Skin of body (tissue), 2 donors: ENCODE results near the gene B3GNT7. TPM values are rescaled to one million over a fixed set of nuclear protein-coding genes. Genes with fewer than 3 reads are reported as not detected.
"Not testable (repeated sequence)": the region's sequence is repeated elsewhere in the genome, so short reads cannot be mapped to it uniquely, and the experiment has no call there.

Experiments used
- DNase-seq: peaks from one replicate; lab custom pipeline; 2025; lab: John Stamatoyannopoulos, UW
- total RNA-seq: library from RNA; depleted of rRNA; stranded (reverse); fragments of >200 nt; gene quantifications from one replicate; pipeline ENCODE4 v1.2.3, GENCODE V29; 2014

The B3GNT7 gene
- total RNA-seq, 1 donor from 2014 or later, result 1.4 TPM

DNA sequence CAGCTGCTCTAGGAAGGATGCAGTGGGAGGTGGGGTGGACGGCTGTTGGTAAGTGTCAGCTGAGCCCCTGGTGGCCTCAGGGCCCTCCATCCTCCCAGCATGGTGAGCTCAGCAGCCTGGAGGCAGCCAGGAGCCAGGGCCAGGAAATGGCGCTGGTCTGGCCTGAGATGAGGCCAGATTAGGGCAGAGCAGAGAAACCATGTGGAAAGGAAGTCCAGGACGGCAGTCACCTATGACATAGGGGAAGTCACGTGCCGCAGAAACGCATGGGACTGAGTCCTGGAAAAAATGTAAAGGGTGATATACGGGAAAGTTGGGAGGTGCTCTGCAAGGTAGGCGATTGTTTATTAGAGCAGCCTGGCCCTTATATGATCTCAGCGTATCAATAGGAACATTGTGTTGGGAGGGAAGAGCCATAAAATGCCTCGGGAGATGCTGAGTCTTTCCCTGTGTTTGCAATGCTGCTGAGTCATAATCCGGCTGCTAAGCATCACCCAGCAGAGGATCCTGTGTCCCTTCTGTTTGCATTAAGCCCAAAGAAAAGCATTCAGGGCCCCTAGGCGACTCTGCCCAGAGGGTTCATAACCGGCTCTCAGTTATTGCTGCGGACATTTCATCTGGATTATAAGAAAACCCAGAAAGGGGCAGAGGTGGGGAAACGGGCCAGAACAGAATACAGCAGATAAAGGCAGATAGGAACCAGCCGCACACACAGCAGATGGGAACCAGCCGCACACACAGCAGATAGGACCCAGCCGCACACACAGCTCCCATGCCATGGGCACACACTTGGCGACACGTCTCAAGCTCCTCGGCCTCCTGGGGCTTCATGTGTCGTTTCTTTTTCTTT lies 30.3 kb upstream of the B3GNT7 start:
- DNase-seq, result peak; percentile 62

DNA sequence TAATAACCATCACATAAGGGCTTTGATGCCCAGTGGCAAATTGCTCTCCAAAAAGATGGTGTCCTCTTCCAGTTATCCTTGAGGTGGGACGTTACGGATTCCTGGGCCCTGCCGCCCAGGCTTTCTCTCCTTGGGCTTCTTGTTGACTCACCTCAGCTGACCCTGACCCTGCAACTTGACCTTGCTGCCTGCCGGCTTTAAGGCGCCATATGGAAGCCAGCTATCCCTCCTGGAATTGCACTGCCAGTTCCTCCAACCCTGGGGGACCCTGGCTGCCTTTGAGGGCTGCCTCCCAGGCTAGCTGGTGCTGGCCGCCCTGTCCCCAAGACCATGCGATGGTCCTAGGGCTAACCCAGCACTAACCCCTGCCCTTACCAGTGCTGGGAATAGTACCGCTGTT lies 28.3 kb upstream of the B3GNT7 start:
- DNase-seq, result no peak

DNA sequence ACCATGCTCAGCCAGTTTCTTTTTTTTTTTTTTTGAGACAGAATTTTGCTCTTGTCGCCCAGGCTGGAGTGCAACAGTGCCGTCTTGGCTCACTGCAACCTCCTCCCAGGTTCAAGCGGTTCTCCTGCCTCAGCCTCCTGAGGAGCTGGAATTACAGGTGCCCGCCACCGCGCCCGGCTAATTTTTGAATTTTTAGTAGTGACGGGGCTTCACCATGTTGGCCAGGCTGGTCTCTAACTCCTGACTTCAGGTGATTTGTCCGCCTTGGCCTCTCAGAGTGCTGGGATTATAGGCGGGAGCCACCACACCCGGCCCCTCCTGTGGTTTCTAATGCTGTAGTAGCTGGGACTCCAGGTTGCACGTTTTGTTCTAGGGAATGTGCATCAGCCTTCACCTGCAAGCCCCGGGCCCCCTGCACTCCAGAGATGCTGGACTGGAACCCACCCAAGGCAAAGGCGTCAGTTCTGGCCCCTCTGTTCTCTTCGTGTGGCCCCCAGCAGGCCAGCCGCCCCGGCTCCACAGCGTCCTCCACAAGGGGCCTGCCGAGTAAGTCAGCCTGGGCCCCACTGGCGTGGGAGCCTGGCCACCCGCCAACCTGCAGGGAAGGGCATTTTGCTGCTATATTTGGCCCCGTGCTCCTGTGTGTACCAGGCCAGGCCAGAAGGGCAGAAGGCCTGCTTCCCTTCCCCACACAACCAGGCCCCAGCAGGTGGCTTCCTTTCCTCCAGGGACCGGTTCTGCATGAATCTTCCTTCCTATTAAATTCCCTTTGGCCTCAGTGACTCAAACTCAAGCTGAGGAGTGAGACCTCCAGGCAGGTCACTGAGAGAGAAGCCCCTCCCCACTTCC lies 25.7 kb upstream of the B3GNT7 start:
- no peak for DNase-seq

DNA sequence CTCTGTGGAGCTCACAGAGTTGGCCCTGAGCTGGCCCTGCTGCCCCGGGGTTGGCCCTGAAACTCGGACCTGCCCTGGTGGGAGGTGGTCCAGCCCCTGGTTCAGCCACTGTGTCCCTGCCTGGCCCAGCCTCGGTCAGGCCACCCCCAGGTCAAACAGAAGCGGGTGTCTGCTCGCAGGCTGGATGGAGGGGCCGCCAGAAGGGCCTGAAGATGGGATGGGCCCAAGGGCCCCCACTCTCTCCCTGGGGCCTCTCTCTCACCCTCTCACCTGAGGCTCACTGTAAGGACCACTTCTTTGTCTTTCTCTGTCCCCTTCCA lies 25.1 kb upstream of the B3GNT7 start:
- no peak for DNase-seq

DNA sequence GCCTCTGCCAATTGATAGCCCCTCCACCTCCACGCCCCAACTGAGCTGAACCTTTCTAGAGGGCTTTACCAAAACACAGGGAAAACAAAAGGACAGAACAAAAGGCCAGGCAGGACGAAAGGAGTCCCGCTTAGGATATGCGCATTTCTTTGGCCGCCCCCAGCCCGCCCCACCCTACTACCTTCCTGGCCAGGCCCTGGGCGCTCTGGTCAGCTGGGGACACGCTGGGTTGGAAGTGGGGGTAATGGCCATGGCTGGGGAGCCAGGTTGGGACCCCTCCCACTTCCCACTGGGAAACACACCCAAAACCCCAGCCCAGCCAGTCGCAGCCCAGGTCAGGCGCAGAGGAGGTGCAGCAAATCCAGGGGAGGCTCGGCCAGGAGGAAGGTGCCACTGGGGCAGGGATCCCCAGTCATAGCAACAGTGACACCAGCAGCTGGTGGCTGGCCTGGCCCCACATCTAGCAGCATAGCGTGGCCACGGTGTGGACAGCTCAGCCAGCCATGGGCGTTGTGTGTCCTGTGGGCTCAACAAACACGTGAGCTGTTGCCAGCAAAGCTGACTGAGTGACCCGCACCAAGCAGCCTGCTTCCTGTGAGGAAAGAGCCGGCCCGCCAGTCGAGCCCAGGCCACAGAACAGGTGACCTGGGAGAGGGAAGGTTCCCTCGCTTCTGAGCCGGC lies 24.6 kb upstream of the B3GNT7 start:
- no peak for DNase-seq

DNA sequence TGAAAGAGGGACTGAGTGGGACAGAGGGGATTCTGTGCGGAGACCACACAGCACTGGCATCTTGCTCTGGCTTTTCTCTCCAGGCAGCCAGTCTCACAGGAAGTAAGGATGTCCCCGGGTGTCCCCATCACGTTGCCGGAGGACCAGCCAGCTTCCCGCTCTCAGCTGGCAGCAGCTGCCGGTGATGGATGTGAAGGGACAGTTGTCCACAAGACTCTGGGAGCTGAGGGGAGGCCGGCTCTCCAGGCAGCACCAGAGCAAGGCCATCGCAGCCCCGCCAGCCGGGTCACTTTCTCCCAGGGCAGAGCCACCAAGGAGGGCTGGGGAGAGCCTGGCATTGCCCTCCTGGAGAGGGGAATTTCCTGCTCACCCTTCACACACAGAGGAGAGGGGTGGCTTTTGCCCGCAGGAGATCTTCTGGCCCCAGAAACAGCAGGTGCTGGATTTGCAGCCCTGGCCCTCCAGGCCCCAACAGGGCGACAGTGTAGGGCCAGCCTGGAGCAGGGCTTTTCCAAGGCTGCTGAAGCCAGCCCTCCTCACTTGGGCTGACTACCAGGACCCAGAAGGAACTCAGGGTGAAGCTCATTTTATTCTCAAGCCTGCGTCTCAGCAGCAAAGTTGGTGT lies 24.0 kb upstream of the B3GNT7 start:
- DNase-seq, result no peak

DNA sequence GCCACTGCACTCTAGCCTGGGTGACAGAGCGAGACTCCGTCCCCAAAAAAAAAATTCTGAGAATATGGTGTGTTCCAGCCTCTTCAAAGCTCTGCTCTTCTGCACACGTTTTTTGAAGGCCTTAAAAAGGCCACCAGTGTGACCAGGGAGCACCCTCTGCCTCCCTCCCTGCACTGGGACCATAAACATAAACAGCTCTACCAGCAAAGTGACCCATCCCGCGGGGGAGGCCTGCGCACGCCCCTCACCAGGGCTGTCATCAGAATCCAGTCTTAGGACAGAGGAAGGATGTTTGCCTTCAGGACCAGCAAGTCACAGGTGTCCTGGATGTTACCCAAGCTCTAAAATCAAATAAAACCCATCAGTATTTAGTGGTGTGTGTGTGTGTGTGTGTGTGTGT lies 23.2 kb upstream of the B3GNT7 start:
- DNase-seq, result no peak

DNA sequence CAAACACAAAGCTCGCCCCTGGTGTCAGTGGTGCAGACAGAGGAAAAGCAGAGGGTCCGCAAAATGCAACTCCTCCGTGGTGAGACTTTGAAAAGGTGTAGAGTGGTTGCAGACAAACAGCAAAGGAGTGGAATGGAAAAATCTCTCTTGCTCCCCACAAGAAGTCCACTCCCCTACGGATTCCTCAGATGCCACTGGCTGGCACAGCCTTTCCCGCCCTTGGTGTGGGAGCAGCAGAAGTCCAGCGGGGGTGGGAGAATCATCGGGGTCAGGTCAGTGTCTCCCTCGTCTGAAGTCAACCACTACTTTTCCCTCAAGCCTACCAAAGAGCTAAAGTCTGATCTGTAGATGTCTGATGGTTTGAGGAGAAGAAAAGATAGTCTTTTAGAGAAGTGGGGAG lies 22.3 kb upstream of the B3GNT7 start:
- DNase-seq, result no peak

DNA sequence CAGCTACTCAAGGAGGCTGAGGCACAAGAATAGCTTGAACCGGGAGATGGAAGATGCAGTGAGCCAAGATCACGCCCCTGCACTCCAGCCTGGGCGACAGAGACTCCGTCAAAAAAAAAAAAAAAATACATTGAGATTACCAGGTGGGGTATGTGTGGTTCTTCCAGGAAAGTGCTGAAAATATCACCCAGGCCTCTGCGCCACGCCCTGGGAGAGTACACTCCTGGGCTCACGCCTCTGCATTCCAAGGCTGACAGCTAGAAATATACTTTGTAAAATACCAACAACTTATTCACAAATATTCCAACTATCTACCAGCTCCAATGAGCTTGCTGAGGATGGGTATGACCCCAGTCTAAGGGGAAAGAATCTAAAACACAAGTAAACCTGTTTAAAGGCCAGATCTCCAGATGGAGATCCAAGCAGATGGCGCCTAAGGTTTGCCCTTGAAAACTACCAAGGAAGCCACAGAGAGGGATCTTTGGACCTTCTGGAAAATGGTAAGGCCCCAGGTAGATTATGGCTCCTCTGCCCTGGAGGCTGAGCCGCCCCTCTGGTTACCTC lies 21.6 kb upstream of the B3GNT7 start:
- DNase-seq, result no peak

DNA sequence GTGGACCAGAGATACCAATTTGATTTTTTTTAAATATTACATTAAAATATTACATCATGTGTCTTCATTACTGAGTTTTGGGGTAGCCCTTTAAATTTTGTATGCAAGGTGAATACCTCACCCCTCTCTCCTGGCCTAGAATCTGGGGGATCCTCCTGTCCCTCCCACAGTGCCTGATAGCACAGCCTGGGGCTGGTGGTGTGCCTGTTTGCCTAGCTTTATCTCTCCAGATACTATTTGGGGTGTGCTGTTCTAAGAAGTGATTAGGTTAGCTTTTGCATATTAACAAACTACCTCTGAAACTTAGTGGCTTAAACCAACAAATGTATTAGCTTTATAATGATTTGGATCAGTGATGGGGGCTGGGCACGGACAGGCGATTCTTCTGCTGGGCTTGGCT lies 20.7 kb upstream of the B3GNT7 start:
- no peak for DNase-seq

DNA sequence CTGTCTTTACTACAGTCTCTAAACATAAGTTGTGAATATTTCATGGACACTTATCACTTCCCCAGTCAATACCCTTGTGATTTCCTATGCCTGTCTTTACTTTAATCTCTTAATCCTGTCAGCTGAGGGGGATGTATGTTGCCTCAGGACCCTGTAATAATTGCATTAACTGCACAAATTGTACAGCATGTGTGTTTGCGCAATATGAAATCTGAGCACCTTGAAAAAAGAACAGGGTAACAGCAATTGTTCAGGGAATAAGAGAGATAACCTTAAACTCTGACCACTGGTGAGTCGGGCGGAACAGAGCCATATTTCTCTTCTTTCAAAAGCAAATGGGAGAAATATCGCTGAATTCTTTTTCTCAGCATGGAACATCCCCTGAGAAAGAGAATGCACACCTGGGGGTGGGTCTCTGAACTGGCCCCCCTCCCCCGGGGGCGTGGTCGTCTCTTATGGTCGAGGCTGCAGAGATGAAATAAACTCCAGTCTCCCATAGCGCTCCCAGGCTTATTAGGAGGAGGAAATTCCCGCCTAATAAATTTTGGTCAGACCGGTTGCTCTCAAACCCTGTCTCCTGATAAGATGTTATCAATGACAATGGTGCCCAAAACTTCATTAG lies 19.4 kb upstream of the B3GNT7 start:
- not testable (repeated sequence) for DNase-seq

DNA sequence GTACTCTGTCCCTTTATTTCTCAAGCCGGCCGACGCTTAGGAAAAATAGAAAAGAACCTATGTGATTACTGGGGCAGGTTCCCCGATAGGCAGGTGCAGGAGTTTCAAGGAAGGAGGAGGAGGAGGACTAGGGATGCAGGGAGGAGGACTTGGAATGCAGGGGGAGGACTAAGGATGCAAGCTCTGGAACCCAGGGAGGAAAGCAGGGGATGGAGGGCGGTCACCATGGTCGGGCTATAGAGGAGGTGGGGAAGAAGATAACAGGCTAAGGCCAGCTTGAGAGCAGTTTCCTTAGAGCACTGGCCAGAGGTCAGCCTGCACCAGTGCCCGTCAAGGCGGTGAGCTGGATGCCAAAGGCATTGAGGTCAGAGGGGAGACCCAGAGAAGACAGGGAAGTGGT lies 18.7 kb upstream of the B3GNT7 start:
- DNase-seq, result no peak

DNA sequence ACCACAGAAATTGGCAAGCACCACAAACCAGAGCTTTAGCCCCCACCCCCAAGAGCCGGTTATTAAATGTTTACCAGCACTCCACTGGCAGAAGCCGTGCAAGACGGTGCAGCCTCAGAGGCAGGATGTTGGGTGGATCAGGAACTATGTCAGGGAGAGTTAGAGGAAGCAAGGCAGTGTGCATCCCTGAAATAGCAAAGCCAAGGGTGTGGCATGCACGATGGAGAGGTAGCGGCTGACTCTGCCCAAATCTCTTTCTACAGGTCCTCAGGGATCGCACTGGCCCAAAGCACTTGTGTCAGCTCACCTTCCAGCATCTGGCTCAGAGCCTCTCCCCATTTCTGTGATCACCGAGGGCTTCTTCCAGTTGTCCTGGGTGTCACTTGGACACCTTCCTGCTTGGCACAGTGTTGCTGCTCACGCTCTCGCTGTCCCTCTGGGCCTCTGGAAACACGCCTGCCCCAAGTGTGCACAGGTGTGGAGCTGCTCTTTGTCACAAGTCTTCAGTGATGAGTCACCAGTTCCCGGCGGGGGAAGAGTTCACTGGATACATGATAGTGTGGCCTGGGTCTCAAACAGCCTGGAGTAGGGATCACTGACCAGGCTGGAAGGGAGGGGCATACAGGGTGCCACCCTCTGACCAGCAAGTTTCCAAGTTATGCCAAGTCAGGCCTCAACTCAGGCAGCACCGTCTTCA lies 17.3 kb upstream of the B3GNT7 start:
- no peak for DNase-seq

DNA sequence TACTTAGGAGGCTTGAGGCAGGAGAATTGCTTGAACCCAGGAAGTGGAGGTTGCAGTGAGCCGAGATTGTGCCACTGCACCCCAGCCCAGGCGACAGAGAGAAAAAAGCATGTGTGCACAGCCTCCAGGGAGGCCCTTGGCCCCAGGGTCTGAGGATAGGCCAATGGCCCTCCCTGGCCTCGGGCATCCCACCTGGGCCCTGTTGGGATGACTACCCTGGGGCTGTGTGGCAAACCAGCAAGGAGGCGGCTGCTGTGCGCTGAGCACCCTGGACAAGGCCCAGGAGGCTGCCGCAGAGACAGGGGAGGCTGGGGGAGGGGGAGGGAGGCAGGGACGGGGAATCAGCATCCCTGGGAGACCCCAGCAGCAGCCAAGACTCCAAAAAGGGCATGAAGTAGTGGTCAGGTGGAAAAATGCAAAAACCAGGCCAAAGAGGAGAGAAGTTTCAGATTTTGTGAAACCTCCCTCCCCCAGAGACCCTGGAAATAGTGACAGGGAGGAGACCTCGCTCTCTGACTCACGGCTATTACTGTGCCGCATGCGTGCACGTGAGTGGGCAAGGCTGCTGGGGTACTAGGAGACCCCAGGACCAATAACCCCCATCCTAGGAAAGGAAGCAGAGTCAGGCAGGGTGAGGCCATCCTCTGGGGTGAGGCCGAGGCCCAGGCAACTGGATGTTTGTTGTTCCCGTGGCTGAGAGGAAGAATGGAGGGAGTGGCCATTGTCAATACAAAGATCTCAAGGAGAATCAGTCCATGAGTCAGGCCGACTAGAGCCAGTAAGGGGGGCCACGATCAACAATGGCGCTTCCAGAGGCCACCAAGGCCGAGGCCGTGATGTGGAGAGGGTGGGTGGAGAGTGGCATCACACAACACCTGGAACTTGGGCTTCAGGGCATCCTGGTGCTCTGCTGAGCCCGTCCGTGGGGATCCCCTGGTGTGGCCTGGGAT lies 16.0 kb upstream of the B3GNT7 start:
- no peak for DNase-seq

DNA sequence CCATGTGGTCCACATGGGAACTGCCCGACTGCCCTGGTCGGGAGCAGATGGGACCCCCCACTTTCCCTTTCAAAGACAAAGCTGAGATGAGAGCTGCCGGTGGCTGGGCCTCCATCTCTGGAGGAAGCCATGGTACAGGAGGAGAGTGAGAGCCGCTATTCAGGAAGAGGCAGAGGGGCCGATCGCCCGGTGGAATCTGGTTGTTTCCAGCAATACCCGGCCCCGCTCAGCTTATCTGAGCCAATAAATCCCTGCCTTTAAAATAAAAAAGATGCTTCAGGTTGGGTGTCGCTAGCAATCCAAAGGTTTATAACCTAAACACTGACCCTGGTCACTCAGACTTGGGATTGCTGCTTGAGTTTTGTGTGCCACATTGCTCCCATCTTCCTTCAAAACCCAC lies 15.2 kb upstream of the B3GNT7 start:
- no peak for DNase-seq

DNA sequence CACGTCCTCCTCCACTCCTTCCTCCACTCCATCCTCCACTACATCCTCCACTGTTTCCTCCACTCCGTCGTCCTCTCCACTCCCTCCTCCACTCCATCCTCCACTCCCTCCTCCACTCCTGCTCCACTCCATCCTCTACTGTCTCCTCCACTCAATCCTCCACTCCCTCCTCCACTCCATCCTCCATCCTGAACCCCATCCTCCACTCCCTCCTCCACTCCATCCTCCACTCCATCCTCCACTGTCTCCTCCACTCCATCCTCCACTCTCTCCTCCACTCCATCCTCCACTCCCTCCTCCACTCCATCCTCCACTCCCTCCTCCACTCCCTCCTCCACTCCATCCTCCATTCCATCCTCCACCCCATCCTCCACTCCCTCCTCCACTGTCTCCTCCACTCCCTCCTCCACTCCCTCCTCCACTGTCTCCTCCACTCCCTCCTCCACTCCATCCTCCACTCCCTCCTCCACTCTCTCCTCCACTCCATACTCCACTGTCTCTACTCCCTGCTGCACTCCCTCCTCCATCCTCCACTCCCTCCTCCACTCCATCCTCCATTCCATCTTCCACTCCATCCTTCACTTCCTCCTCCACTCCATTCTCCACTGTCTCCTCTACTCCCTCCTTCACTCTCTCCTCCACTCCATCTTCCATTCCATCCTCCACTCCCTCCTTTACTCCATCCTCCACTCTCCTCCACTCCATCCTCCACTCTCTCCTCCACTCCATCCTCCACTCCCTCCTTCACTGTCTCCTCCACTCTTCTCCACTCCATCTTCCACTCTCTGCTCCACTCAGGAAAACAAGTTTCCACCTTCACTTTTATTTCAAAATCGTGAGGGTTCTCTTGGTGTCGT lies 14.3 kb upstream of the B3GNT7 start:
- no peak for DNase-seq

DNA sequence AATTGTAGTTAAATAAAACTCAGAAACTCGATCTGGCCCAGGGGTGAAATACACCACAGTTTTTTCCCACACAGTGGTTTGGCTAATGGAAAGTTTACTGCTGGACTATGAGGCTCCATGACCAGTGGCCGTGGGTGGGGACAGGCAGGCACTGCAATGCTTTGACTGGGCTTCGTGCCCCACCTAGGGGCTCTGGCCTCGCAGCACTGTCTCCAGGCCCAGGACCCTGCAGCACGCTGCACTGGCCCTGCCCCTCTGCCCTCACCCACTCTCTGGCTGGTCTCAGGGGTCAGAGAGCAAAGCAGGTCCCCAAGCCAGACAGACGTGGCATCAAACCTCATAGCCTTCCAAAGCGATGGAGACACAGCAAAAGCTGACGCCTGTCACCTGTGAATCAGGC lies 13.4 kb upstream of the B3GNT7 start:
- no peak for DNase-seq

DNA sequence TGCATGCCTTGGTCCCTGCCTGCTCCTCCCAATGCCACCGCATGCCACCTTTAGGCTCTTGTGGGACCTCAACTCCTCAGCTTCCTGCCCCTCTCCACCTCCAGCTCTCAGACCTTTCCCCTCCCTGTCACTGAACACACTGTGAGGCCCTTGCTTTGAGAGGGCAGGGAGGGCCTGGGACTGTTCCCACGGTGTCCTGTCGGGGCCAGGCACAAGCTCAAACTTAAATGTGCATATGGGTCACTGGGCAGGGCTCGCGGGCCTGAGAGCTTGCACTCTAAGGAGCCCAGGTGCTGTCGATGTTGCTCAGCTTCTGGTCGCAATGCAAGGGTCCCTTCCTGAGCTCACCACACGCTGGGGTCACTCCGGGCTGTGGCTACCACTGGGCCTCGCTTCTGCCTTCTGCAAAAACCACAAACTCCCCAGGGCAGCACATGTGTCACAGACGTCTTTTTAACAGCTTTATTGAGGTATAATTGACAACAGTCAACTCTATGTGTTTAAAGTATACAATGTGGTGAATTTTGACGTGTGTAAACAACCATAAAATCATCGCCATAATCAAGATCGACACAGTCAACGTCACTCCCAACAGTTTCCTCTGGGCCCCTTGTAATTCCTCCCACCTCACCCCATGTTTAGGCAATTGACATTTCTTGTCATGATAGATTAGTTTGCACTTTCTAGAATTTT lies 11.9 kb upstream of the B3GNT7 start:
- no peak for DNase-seq
